CD4-positive, alpha-beta T cell treated with Interleukin-6 for 4 hours (primary cell): ENCODE data around the gene USP3.

Experiments
- DNase-seq: peaks from one replicate; pipeline ENCODE4 v3.0.0-alpha.2; 2020; ENCODE audit warnings: mixed read lengths

The USP3 gene

DNA sequence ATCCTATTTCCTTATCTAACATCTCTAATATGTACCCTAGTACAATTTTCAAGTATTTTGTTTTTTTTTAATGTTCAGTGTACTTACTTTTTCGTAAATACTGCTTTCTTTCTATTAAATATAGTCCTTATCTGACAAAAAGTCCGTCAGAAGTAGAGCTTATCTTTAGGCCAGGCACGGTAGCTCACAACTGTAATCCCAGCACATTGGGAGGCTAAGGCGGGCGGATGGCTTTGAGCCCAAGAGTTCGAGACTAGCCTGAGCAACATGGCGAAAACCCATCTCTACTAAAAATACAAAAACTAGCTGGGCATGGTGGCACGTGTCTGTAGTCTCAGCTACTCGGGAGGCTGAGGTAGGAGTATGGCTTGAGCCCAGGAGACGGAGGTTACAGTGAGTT lies 41.1 kb downstream of the USP3 start:
- DNase-seq, result no peak

DNA sequence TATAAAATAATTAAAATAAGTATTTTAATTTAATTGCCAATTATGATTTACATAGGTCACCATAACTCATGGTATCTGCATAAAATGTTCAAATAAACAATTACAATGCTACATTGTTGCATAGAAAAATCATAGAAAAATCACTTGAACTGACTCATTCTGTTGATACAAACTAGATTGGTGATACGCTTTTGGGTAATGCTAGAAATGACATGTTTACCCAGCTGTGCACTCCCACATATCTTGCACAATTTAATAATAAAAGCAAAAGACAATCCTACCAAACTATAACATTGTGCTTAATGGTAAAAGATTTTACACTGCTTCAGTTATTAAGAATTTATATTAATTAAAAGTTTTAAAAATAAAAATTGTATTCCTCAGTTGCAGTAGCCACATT lies 47.0 kb downstream of the USP3 start:
- DNase-seq, result no peak

DNA sequence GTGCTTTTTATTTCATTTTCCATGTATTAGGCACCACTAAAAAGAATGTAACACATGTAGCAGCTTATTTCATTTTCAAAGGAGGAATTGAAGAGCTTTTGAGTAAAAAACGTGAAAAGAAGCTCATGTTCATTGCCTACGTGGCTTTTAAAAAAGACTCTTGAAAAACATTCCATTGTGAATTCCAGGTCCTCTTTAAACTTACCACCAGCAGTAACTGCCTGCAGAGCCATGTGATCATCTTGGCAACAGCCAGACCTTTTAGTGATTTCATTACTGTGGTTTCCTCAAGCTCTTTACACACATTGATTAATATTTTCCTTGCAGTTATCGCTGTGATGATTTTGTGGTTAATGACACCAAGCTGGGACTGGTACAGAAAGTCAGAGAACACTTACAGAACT lies 49.0 kb downstream of the USP3 start:
- no peak for DNase-seq

DNA sequence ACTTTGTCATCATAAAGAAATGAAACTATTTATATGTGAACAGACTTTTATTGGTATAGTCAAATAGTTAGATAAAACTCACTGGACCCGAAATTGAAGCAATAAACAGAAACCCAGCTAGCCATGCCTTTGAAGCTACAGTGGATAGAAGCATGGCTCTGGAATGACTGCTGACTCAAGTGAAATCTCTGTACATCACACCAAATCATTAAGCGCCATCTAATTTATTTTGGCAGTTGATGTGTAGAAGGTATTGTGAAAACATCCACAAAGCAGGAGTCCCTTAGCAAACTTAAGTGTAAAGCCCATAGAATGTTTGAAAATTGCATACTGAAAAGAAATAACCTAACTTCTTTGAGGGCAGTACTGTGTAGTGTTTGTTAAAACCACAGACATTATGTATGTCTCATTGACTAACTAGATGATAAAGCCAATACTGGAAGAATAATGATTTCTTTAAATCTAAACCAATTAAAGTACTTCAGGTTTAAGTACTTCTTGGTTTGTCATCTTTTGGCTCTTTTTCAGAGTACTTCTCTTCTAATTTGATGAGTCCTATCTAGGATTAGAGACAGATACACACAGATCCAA lies 50.0 kb downstream of the USP3 start:
- no peak for DNase-seq

DNA sequence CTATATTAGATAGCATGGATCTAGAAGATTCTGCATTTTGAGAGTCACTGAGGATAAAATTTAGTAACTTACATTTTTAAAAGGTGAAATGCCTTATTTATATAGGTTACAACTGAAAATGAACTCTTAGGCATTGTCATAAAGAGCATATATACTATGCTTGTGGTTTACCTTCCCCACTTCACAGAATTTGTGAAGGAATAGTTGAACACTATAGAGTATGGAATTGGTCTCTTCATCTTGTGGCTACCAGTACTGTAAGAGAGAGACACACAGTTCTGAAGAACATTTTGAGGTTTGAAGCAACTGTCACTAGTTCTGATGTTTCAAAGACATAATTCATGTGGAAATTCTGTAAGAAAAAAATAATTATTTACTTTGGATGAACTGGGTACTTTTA lies 51.1 kb downstream of the USP3 start:
- no peak for DNase-seq

DNA sequence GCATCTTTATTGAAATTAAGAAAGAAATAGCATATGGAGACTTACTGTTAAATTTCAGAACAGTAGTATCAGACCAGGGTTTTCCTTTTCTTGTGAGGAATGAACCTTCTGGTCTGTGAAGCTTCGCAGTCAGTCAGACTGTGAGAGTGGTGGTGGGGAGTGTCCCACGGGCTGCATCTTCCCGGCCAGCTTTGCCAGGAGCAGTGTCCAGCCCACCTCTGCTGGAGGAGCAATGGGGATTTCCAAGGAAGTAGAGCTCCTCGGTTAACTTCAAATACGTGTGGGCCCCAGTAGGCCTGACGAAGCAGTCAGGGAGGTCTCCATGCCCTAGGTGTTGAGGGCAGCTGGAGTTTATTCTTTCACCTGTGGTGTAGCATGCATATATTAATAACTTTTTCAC lies 51.9 kb downstream of the USP3 start:
- DNase-seq, result no peak

DNA sequence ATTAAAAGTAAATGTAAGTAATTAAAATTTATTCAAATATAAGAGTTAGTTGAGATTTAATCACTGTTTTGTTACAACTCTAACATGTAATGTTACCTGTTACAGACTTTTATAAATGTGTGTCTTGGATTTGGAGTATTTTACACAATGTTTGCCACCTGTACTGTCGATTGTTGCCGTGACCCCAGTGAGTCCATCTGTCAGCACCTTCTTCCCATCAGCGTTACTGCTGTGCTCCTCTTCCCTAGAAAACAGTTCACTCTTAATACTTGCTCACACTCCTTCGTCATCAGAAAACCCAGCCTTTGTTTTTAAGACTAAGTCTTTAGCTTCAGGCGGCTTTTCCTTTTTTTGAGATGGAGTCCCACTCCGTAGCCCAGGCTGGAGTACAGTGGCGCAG lies 52.3 kb downstream of the USP3 start:
- DNase-seq, result no peak

DNA sequence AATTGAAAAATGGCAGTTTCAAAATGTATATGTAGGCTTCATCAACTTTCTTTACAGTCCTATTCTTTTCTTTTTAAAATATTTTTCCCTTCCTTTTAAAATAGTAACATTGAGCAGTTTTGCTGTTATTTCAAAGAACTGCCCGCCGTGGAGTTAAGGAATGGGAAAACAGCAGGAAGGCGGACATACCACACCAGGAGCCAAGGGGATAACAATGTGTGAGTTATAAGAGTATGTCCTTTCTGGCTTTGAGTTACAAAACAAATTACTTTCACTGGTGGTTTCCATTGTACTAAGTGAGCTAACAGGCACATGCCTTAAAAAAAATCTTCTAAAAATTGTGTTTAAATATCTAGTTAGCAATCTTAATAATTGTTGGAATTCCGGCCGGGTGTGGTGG lies 55.4 kb downstream of the USP3 start:
- no peak for DNase-seq

DNA sequence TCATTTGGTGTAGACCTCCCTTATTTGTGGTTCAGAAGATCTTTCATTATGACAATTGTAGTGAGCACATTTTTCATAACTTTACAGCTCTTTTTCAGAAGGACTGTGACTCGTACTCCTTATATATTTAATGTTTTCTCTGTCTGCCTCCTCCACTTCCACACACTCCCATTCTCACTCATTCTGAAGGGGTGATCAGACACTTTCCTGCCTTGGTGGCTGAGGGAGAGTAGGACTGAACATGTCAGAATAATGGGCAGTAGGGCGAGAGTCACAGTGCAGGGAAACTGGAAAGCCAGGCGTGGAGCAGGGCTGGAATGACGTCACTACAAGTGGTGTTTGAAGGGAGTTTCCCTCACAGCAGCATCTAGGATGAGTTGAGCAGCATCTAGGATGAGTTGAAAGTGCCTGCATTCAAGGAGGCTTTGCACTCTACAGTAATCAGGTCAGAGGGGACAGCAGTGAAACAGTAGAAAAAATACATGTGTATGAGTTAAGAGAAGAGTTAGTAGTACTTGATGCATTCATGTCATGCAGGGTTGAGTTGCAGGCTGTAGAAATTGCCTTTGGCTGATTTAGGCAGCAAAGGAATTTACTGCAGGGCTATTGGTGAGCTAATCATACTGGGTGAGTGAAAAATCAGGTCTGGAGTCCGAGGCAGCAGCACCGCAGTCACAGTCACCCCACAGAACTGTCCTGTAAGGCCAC lies 56.5 kb downstream of the USP3 start:
- DNase-seq, result no peak

DNA sequence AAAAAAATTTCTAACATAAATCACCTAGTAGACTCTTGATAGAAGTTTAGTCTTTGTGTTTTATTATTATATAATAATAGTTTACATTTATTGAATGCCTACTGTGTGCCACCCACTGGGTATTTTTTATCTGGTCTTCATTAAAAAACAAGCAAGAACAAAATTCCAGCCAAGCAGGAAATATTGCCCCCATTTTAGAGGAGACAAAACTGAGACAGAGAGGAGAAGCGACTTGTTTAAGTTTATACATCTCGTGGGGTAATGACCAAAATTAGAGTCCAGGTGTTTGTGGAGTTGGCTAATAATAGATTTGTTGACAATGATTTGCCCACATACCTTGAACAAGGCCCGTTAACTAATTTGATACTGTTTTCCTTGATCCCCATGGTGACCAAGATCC lies 59.7 kb downstream of the USP3 start:
- no peak for DNase-seq

DNA sequence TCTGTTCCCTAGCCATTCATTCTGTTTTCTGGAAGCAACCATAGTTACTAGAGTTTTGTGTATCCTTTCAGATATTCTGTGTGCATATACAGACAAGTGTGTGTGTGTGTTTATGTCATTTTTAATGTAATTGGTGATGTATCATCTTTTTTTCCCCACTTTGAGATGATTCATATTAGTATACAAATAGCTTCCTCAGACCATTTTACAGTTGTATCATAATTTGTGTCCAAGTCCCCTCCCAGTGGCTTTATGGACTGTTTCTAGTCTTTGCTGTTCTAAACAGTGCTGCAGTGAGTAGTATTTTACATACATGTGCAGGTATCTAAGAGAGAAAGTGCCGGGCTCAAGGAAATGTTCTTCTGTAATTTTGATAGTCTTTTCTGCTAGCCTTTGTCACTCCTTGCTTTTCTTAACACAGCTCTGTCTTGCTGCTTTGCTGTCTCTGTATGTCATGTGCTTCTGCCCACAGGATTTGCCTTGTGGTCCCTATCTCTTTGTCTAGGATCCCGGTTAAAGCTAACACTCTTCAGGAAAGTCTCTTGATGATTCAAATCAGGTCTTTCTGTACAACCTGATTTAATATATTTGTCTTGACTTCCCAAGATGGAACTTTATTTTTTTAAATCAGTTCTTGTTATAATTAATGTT lies 61.3 kb downstream of the USP3 start:
- no peak for DNase-seq

DNA sequence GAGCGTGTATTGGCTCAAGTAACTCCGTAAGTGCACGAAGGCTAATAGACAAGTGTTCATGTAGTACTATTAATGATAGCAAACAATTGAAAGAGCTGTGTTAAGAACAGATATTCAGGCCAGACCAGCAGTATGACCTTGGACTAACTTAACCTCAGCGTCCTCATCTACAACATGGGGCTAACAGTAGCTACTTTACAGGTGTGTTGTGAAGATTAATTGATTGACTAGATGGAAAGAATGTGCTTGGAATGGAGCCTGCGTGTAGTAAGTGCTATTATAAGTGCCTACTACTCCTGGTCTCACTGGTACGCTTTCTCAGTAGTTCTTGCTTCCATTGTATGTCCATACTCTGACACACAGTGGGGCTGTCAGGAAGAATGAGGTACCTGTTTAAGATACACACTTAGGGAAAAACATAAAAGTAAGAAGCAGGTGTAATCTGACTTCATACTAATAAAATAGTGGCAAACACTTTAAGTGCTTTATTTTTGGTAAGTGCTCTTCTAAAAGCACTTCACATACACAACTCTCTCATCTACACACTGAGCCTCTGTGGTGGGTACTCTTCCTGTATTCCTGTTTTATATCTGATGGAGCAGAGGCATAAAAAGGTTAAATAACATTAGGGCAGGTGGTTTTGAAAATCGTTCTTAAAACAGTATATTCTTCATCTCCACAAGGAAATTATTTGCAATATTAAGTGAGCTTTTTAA lies 68.5 kb downstream of the USP3 start:
- DNase-seq, result no peak

DNA sequence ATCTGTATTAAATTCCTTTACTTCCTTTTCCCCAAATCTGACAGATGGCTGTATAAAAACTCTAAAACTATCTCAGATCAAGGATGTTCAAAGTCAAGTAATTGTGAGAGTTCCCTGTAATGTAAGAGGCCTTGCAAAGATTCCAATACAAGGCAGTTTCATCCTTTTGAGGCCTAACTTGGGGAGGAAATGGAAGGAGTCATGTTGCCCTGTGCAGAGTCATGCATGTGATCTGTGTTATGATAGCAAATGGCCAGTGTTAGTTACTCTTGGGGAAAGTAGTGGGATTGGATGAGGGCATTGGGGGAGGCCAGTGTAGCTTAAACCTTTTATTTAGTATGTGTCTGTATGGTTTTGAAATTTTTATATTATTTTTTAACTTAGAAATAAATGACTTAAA lies 69.1 kb downstream of the USP3 start:
- no peak for DNase-seq

DNA sequence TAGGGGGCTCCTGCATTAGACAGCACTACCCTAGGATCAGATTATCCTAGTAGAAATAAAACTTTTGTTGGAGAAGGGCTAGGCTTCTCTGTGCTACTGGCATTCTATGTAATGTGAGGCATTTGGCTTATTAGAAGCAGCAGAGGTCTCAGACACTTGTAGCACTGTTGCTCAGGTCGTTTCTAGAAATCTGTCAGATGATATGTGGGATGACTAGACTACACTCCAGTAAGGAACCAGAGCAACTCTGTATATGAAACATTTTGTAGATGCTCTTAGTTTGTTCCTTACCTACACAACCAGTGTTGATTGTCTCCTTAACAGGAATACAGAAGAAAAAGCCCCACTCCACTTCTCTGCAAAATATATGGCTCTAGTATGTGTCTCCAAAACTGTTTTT lies 70.9 kb downstream of the USP3 start:
- DNase-seq, result no peak

DNA sequence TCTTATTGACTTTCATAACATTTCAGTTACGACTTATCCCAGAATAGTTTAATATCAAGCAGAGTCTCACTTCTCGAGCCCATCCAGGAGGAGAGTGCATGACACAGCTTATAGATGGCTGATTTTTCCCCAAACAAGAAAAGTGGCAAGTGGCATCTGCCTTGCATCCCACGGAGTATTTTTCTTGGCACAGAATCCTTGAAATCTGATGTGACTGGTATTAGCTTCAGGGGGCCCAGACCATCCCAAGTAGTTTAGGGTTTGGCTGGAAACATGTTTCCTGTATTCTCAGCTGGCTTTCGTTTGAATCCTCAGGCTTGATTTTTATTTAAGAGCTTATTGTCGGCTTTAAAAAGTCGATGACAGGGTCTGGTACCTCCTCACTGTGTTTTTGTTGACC lies 72.0 kb downstream of the USP3 start:
- no peak for DNase-seq

DNA sequence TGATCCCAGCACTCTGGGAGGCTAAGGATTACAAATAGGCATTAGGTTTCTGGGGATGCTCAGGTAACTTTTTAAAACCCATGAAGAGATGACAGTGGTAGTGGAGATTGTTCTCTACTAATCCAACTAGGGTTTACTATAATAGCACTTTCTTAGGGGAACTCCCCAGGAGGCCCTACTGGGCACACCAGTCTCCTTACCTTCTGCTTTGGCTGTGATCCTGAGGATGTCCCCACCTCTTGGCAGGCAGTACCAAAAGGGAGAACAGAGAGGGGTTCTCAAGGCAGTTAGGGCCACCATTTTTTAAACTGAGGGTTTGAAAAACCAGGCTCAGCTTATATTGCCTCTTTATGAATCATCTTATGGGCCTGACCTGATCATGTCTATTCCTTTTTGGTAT lies 77.8 kb downstream of the USP3 start:
- DNase-seq, result no peak

DNA sequence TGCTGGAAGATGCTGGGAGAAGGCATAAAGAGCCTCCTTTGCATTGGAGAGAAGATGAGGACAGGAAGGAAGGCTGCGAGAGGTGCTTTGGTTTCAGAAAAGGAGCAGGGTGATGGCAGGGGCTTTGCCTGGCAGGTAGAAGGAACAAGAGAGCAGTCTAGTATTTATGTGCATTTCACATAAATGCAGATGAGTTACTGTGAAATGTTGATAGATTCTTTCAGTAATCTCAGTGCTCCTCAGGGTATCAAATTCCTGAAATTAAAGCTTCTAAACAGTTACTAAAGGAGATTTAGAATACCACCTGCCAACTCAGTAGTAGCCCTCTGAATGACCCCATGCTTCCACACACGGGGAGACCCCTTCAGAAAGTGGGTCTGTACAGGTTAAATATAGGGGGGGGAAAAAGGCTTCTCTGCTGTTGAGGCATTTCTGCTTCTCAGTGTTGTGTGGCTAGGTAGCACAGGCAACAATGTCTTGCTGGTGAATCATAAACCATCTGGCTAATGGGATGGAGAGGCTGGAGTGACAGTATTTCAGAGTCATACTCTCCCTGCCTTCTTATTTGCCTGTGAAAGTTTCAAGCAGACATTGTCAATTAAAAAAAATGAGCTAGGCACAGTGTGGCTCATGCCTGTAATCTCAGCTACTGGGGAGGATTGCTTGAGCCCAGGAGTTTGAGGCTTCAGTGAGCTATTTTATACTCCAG lies 78.5 kb downstream of the USP3 start:
- no peak for DNase-seq

DNA sequence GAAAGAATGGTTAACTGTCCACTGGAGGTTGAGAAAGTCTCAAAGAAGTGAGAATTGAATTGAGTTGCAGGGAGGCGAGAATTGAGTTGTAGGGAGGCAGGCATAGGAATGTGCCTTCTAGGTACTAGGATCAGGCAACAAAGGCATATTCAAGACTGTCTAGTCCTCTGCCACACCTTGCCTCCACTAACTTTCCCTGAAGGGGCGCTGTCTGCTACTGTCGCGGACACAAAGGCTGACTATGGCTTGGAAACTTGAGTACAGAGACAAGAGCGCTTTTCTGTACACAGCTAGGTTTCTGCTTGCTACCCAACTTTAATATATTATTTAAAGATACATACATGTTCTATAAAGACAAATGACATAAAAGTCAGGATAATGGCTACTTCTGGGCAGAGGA lies 82.4 kb downstream of the USP3 start:
- DNase-seq, result no peak

DNA sequence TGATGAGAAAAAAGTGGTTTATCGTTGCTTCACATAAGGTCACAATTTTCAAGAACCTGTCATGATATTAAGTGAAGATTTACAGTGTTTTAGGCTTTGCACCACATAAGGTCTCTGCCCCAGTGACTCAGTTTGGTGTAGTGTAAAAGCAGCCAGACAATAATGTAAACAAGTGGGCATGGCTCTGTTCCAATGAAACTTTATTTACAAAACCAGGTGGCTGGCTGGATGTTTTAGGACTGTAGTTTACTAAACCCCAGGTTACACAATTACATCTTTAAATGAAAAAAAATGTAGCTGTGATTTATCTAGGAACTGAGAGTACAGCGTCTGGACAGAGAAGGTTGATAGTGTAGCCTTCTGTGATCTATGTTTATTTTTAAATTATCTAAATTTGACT lies 83.1 kb downstream of the USP3 start:
- no peak for DNase-seq

DNA sequence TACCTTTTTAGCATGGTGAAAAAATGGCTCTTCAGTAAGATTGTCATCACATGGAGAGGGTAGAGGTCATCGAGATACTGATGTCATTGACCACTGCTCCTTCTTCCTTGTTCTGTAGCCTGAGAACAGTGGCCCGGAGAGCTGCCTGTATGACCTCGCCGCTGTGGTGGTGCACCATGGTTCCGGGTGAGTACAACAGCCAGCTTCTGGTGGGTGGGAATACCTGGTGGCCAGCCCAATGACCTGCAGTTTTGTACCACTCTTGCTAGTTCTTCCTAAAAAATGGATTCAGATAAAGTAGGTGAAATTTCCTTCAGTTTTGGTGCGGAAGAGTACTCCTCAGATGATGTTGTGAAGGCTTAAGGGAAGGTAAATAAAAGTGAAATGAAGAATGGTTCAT lies 84.4 kb downstream of the USP3 start:
- no peak for DNase-seq

DNA sequence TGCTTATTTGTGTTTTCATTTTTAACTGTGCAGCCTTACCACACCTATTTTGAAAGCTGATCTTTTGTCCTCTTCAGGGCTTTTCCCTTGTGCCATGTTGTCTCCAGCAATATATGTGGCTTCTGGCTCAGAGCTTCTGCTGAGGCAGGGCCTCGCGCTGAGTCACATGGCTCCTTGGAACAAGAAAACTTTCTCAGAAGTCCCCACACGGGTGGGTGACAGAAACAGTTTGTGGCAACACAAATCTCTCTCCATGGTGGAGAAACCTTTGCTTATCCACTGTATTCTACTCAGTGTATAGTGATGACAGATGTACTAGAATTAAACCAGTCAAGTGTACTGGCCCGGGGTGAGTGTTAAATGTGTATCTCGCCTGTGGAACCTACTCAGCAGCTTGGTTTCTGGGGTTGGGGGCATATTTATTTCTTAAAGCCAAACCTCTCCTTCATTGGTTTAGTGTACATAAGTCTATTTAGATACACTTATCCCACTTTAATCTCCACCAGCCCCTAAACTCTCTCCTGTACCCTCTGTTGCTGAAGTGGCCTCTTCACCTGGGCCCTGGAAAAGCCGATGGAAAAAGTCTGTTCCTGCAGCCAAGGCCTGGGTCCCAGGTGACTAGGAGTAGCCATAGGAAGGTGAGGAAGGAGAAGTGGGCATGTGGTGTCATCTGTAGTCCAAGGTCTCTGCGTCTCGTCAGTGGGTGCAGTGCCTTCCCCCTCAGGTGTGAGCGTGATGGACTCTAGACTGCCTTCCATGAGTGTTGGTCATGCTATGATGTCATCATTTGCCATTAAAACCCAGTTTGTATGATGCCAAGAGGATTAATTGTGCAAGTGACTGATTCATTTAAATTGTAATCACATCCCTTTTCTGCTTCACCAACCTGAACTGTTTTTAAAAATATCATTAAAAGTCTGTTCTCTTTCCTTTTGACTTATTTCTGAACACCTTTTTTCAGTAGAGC lies 89.6 kb downstream of the USP3 start:
- DNase-seq, result no peak

DNA sequence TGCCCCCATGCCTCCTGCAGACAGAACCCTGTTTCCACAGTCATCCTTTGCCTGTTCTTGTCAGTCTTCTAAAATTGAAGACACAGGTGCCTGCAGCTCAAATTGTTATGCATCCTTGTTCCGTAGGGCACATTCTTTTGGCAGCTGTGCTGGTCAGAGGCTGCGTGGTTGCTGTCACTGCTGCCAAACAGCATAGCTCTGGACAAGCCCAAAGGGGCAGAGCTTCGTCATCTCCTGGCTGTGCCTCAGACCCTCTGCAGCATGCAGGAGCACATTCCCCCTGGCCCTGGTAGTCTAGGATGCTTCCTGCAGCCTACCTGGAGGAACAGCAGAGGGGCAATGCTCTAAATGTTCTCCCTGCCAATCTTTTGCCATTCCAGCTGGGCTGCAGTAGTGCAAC lies 90.7 kb downstream of the USP3 start:
- DNase-seq, result no peak
